Endothelial cell of umbilical vein (primary cell): ENCODE data around the gene MYLK.

Experiments
- POLR2A ChIP-seq: IDR thresholded peaks from 2 replicates; pipeline ENCODE4 v1.6.1; 2012; ENCODE audit warnings: low read depth, mild to moderate bottlenecking, control low read depth, low read length
- POLR2AphosphoS5 ChIP-seq: IDR thresholded peaks from 2 replicates; pipeline ENCODE4 v1.6.1; 2012; ENCODE audit warnings: low read depth, mild to moderate bottlenecking, control low read depth, low read length, moderate library complexity; ENCODE audit not compliant: insufficient read depth

DNA sequence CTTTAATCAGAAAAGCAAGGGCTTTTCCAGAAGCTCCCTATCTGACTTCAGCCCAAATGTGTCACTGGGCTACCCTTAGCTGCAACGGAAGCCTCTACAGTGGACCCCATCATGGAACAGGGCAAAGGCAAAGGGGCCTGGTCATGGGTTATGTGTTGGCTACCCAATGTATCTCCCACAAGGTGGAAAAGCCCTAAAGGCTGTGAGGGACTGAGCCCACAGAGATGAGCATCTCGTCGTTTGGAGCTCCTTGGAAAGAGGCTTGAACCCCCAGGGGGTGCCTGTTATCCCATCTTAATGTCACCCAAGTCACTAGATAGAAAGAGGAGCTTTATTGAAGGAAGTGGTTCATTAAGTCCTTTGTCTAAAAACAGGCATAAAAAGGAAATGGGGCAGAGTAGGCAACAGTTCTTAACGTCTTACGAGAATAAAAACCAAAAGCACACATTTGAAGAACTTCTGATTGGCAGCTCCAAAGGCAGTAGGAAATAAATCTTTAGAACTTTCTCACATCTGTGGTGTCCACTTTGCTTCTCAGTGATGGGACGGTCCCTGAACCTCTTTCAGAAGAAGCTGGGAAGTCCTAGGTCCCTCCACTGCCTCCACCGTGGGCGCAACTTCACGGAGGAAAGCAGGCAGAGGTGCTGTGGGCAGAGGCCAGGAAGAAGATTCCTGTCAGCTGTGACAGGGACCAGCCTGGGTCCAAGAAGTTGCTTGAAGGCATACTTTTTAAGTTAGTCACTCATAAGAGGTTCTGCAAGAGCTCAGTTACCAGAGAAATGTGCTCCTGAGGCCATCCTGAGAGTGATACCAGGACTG lies 93.7 kb downstream of the MYLK start:
- no peak for TF ChIP-seq POLR2A
- TF ChIP-seq POLR2AphosphoS5 = no peak
